Stimulated activated CD4-positive, alpha-beta T cell treated with anti-CD3 and anti-CD28 coated beads, Interleukin-15, amount 100 ng/mL, for 1 hour (primary cell): ENCODE results near the gene TPCN1.
"Not testable (repeated sequence)": the region's sequence is repeated elsewhere in the genome, so short reads cannot be mapped to it uniquely, and the experiment has no call there.

Source experiments
- DNase-seq, 2 donors: peaks; one replicate each; pipeline ENCODE4 v3.0.0-alpha.2; 2020; ENCODE audit warnings: low read depth in 1 of 2, low spot score in 1 of 2

Gene TPCN1

GRCh38 chr12:113196582-113196981 lies 24.7 kb upstream of the TPCN1 start:
- DNase-seq = no peak

DNA sequence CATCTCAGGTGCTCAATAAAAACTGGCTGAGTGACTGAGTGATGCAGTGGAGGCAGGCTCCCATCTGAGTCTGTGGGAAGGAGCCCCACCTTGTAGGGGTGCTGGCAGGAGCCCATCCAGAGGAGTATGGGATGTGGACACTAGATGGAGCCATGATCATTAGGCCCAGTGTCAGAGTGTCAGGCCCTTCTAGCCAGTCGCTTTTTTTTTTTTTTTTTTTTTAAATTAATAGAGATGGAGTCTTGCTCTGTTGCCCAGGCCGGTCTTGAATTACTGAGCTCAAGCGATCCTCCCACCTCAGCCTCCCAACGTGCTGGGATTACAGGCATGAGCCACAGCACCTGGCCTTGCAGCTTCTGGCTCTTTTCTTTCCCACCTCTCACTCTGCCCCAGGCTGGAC lies 24.3 kb upstream of the TPCN1 start:
- DNase-seq = peak in 1 of 2 donors; percentile 17

GRCh38 chr12:113197518-113198077 lies 23.7 kb upstream of the TPCN1 start:
- no peak for DNase-seq

- no peak for DNase-seq
Measured at GRCh38 chr12:113198296-113198695, 23.0 kb upstream of the TPCN1 start.

DNA sequence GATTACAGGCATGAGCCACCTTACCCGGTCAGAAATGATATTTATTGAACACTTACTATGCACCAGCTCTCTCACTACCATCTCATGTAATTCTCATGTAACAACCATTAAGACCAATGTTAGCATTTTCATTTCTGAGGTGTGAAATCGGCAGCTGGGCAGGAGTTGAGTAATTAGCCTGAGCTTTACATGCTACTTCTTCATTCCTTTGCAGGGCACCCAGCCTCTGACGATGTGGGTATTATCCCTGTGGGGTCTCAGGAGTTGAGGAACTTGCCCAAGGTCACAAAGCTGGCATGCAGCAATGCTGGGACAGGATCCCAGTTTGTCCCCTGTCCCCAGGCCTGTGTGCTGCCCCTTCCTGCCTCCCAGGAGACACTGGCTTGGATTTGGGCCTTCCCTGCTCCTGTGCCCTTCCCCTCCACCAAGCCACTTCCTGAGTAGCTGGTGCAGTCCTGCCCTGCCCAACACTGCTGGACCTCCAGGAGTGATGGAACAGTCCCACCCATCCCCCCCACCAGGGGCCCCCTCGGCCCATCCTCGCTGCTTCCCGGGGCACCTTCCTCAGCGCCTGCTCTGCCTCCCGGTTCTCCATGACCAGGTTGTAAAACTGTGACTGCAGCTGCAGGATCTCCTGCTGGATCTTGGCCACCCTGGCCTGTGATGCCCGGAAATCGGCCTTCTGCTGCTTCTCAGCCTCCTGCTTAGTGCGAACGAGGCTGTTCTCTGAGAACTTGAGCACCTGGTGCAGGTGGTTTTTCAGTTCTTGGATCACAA lies 21.1 kb upstream of the TPCN1 start:
- no peak for DNase-seq

- no peak for DNase-seq
Measured at GRCh38 chr12:113201187-113202177, 19.8 kb upstream of the TPCN1 start.

DNA sequence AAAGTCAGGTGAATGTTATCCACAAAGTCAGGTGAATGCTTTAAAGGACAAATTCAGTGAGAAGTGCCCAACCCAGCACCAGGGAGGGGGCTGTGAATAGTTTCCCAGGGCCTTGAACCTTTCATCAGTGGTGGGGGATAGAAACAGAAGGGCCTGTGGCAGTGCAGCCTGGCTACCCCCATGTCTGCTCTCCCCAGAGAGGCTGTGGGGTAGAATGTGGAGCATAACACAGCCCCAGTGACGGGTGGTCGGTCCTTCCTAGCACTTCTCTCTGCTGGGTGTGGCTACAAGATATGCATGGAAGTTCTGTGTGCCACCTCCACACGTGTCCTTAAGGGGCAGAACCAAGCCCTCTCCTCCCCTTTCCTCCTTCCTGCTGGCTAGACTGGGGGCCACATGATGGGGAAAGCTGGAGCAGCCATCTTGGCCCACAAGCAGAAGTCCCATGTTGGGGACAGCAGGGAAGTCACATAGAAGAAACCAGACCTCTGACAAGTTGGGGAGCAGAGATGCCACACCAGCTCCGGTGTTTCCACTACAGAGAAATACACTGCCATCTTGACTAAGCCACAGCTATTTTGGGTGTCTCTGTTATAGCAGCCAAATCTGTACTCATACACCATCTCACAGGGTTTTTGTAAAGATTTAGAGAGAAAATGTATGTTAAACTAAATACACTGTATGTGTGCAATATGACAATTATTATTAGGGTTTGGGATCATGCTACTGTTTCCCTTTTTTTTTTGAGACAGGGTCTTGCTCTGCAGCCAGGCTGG lies 18.8 kb upstream of the TPCN1 start:
- no peak for DNase-seq

GRCh38 chr12:113203852-113204760 lies 17.2 kb upstream of the TPCN1 start:
- no peak for DNase-seq

- DNase-seq = no peak
Measured at GRCh38 chr12:113204804-113205203, 16.5 kb upstream of the TPCN1 start.

DNA sequence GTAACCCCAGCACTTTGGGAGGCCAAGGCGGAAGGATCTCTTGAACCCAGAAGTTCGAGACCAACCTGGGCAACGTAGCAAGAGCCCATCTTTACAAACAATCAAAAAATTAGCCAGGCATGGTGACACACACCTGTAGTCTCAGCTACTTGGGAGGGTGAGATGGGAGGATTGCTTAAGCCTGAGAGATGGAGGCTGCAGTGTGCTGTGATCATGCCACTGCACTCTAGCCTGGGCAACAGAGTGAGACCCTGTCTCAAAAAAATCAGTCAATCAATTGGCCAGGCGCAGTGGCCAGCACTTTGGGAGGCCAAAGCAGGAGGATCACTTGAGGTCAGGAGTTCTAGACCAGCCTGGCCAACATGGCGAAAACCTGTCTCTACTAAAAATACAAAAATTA lies 14.5 kb upstream of the TPCN1 start:
- not testable (repeated sequence) for DNase-seq

GRCh38 chr12:113207613-113208040 lies 13.6 kb upstream of the TPCN1 start:
- no peak for DNase-seq

- peak in 1 of 2 donors; percentile 19 for DNase-seq
Measured at GRCh38 chr12:113208041-113208934, 13.0 kb upstream of the TPCN1 start.

DNA sequence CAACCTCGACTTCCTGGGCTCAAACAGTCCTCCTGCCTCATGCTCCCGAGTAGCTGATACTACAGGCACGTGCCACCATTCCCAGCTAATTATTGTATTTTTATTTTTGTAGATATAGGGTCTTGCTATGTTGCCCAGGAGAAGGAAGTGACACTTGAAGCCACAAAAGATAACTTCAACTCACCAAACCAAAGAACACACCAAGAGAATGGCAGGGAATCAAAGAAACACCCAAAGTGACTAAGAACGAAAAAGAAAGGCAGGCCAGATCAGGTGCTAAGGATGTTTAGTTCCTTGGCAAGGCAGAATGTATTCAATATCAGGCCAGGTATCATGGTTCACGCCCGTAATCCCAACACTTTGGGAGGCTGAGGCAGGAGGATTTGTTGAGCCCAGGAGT lies 10.1 kb upstream of the TPCN1 start:
- no peak for DNase-seq

DNA sequence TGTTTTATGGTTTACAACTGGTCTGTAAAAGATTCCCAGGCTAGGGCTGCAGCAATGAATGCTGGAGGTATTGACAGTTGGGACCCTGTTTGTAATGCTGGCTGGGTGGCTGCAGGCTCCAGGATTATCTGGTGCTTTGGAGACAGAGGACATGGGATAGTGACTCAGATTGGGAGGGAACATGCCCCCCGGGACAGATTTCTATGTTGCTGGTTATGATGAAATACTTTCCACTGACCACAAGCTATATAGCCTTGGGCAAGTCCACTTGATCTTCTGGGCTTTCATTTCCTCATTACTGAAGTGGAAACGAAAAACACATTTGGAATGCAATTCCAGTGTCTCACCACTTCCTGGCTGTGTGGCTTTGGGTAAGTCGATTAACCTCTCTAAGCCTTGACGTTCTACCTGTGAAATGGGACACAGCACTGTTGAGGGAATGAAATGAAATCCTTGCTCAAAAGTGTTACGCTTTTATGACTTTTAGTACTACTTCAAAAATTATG lies 6.3 kb upstream of the TPCN1 start:
- DNase-seq = no peak

DNA sequence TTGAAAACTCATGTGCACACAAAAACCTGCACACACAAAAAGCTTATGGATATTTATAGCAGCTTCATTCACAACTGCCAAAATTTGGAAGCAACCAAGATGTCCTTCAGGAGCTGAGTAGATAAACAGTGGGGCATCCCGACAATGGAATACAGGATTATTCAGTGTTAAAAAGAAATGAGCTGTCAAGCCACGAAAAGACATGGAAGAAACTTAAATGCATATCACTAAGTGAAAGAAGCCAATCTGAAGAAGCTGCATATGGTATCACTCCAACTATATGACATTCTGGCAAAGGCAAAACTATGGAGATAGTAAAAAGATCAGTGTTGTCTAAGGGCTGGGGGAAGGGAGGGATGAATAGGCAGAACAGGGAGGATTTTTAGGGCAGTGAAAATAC lies 5.2 kb upstream of the TPCN1 start:
- no peak for DNase-seq

DNA sequence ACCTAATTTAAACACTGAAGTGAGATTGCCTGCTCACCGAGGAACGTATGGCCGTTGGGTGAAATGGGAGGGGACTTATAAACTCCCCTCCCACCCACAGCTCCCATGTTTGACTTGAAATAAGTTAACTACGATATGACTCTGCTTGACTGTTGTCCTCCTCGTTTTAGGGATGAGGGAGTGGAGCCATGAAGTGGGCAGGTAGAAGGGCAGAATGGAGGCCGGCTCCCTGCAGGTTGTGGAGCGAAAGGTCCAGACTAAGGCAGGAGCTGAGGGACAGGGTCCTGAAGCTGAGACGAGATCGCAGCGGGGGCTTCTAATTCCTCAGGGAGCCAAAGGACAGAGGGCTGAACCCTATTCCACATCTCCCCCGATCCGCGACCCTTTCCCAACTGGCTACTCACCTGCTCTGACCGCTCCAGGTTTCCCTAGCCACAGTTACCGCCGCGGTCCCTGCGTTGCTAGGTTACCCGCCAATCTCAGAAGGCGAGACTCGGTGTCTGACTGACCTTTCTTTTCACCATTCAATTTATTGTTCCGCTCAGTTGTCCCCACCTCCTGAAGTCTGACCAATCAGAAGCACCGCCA lies 577 bp upstream of the TPCN1 start:
- no peak for DNase-seq

DNA sequence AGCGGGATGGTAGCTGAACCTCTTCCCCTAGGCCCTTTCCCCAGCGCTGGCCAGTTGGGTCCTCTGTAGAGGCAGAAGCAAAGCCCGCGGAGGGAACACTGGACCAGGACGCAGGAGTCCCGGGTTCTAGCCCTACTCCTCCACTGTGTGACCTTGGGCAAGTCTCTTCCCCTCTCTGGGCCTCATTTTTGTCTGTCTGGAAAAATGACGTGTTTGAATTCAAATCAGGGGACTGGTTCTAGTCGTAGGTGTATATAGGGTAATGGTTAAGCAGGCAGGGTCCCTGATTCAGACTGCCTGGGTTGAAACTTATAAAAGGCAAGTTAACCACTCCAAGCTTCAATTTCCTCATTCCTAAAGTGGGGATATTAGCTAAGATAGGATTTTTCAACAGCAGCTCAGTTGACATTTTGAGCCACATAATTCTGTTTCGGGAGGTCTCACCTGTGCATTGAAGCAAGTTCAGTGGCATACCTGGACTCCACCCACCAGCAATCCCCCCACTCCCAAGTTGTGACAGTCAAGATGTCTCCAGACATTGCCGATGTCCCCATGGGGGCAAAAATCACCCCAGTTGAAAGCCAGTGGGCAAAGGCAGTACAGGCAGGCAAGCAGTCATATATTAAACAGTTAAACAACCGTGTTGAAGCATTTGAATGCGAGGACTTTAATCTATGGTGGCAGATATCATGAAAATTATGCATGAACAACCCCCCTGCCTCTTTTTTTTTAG lies 899 bp downstream of the TPCN1 start:
- DNase-seq = peak in 1 of 2 donors; percentile 18
